GM12865 (cell line): ENCODE data around the gene MAPK9.

ENCODE experiments used
- DNase-seq: peaks from one replicate; pipeline ENCODE4 v3.0.0; 2010; ENCODE audit warnings: low read depth
- H3K4me3 ChIP-seq: 2 replicates; pipeline ENCODE4 v1.5.1; 2011; ENCODE audit warnings: mild to moderate bottlenecking, low read depth, low read length, control low read depth
- CTCF ChIP-seq: IDR thresholded peaks from 2 replicates; pipeline ENCODE4 v1.5.1; 2011; ENCODE audit warnings: low read length, control low read depth, low read depth, inconsistent platforms; ENCODE audit not compliant: insufficient read depth; ENCODE audit errors: missing control alignments

MAPK9 gene

GRCh38 chr5:180271221-180271620 lies 20.7 kb downstream of the MAPK9 start:
- DNase-seq, result no peak
- H3K4me3 ChIP-seq, result no peak overlapping the region
- no peak for TF ChIP-seq CTCF

- TF ChIP-seq CTCF, result no peak
- no peak overlapping the region for H3K4me3 ChIP-seq
- no peak for DNase-seq
Measured at GRCh38 chr5:180259260-180259611, 32.6 kb downstream of the MAPK9 start.

GRCh38 chr5:180253036-180253824 lies 38.7 kb downstream of the MAPK9 start:
- TF ChIP-seq CTCF, result no peak
- DNase-seq, result no peak

GRCh38 chr5:180251887-180252286 lies 40.0 kb downstream of the MAPK9 start:
- no peak for TF ChIP-seq CTCF
- H3K4me3 ChIP-seq, result no peak overlapping the region
- no peak for DNase-seq

More at GRCh38 chr5:180253036-180253824, 38.7 kb downstream of the MAPK9 start:
- H3K4me3 ChIP-seq, result no peak overlapping the region

- H3K4me3 ChIP-seq, result no peak overlapping the region
- no peak for TF ChIP-seq CTCF
- DNase-seq, result no peak
Measured at GRCh38 chr5:180251141-180251540, 40.7 kb downstream of the MAPK9 start.

- TF ChIP-seq CTCF, result no peak
- H3K4me3 ChIP-seq, result no peak overlapping the region
- no peak for DNase-seq
Measured at GRCh38 chr5:180250329-180250728, 41.6 kb downstream of the MAPK9 start.

GRCh38 chr5:180241600-180241999 lies 50.3 kb downstream of the MAPK9 start:
- TF ChIP-seq CTCF, result no peak

More at GRCh38 chr5:180241600-180241999, 50.3 kb downstream of the MAPK9 start:
- DNase-seq, result no peak
- no peak overlapping the region for H3K4me3 ChIP-seq
